ENCODE measurements around the gene CHN2.

- TF ChIP-seq EP300 (IDR thresholded peaks at IDR 0.05; ENCODE audit: low read depth), result no peak
- TF ChIP-seq CTCF (IDR thresholded peaks at IDR 0.05), result no peak
- TF ChIP-seq POLR2AphosphoS5 (IDR thresholded peaks at IDR 0.05), result no peak
- TF ChIP-seq POLR2A (IDR thresholded peaks at IDR 0.05), result no peak
Measured at GRCh38 chr7:29300649-29301048, 106.1 kb downstream of the CHN2 start.

Data from transverse colon (tissue), 4 donors.